Body of pancreas (tissue), 4 donors: Measurements from ENCODE around the gene DDX47.
A peak's percentile ranks its signal among the peaks of the same experiment; 100 is the strongest.

Experiments
- CTCF ChIP-seq, 7 experiments: fragments of 450-650 bp in 4 of 7; fragments of 200-600 bp in 3 of 7; sonication (generic) in 3 of 7; IDR thresholded peaks; one replicate each; pipeline ENCODE4 v1.5.1; 2016 to 2019; ENCODE audit warnings: antibody characterized with exemption in 7 of 7
- POLR2A ChIP-seq, 3 donors: fragments of 450-650 bp; IDR thresholded peaks; one replicate each; pipeline ENCODE4 v1.6.1; 2016; ENCODE audit warnings: antibody characterized with exemption in 3 of 3, mild to moderate bottlenecking in 2 of 3

DNA sequence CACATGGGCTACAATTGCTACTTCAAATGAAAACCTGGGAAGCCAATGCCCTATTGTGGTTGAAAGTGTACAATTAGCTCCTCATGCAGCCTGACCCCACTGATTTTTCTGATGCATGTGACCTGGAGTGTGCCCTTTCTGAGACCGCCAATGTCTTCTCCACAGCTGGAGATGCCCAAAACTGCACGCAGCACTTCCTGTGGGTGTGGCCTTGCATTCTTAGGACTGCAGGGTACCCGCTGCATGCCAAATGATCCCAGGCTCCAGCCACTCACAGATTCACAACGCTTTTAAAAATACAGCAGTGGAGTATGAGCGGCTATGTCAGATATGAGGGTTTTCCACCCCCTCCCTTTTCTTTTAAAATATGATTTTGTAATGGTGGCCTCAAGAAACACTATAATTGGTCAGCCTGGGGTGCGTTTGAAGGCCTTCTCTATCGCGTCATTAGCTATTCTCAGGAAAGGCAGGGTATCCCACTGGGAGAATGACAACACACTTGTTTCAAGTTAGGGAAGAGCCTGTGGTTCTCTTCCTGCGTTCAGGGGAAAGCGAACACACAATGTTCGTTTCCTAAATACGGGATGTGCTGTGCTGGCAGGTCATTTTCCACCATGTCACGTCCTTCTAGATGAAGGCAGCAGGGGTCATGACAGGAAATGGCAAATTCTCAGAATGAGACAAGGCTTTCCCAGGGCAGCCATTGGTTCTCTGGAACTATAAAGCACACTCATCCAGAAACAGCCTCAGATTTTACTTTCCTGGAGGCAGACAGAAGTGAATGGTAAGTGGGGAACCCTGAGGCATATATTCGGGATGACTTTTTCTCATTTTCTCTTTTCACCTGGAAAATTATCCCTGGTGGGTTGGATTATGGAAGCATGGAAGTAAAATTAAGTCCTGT, 28.0 kb upstream of the DDX47 start, which contains the start of gene APOLD1:
- TF ChIP-seq CTCF (IDR thresholded peaks at IDR 0.05) (no peak), POLR2A (IDR thresholded peaks at IDR 0.05) (peak in 2 of 3 donors; percentile 63 to 72)
